IPS DF 6.9 (cell line): ENCODE measurements around the gene B9D1.

Experiments used
- DNase-seq: peaks from one replicate; pipeline ENCODE4 v3.0.0-alpha.2; 2013; ENCODE audit warnings: low read depth, low spot score
- H3K27ac ChIP-seq: one replicate; pipeline ENCODE4 v1.5.1; 2013; ENCODE audit warnings: low read length, control low read depth
- H3K27me3 ChIP-seq: 2 replicates; pipeline ENCODE4 v1.6.1; 2013; ENCODE audit warnings: mild to moderate bottlenecking, low read length; ENCODE audit not compliant: control insufficient read depth, insufficient read depth
- H3K36me3 ChIP-seq: 2 replicates; pipeline ENCODE4 v1.6.1; 2013; ENCODE audit warnings: low read length; ENCODE audit not compliant: control insufficient read depth, insufficient read depth
- H3K4me1 ChIP-seq: 2 replicates; pipeline ENCODE4 v1.6.1; 2013; ENCODE audit warnings: low read length; ENCODE audit not compliant: control insufficient read depth, insufficient read depth
- H3K4me3 ChIP-seq: 2 replicates; pipeline ENCODE4 v1.5.1; 2013; ENCODE audit warnings: mild to moderate bottlenecking, low read length
- H3K9me3 ChIP-seq: 2 replicates; pipeline ENCODE4 v1.6.1; 2013; ENCODE audit warnings: low read length, inconsistent platforms; ENCODE audit not compliant: control insufficient read depth, insufficient read depth
- WGBS: extraction: QIAGEN DNeasy Blood & Tissue Kit; methylation state at CpG from one replicate; pipeline ENCODE4 v1.1.7; 2013; ENCODE audit warnings: mixed read lengths, missing lambda C conversion rate; ENCODE audit not compliant: insufficient read length, insufficient coverage; 5-methylcytosine and 5-hydroxymethylcytosine counted together

B9D1 gene

DNA sequence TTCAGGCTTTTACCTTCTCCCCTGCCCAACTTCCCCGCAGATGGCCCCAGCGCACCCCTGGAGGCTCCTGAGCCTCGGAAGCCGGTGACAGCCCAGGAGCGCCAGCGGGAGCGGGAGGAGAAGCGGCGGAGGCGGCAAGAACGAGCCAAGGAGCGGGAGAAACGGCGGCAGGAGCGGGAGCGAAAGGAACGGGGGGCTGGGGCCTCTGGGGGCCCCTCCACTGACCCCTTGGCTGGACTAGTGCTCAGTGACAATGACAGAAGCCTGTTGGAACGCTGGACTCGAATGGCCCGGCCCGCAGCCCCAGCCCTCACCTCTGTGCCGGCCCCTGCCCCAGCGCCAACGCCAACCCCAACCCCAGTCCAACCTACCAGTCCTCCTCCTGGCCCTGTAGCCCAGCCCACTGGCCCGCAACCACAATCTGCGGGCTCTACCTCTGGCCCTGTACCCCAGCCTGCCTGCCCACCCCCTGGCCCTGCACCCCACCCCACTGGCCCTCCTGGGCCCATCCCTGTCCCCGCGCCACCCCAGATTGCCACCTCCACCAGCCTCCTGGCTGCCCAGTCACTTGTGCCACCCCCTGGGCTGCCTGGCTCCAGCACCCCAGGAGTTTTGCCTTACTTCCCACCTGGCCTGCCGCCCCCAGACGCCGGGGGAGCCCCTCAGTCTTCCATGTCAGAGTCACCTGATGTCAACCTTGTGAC, 19.4 kb upstream of the B9D1 start:
- Histone ChIP-seq H3K27me3 (no peaks in the 10 kb centered on the region), H3K4me3 (no peak overlapping the region), H3K4me1 (peaks cover 5% of the 10 kb centered on the region; the same call in 1 of the 2 replicates), H3K27ac (no peak overlapping the region), H3K36me3 (peaks cover 49% of the 10 kb centered on the region), H3K9me3 (no peaks in the 10 kb centered on the region)
- WGBS: no CpG with 5 or more reads among the region's 31 CpGs
- no peak for DNase-seq

DNA sequence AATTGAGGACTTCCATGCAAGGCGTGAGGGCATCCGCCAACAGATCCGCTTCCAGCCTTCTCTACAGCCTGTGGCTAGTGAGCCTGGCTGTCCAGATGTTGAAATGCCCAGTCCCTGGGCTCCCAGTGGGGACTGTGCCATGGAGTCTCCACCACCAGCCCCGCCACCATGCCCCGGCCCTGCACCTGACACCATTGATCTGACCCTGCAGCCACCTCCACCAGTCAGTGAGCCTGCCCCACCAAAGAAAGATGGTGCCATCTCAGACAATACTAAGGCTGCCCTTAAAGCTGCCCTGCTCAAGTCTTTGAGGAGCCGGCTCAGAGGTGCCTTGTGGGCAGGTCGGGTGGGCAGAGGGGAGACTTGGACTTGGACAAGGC, 18.8 kb upstream of the B9D1 start:
- H3K27me3 ChIP-seq: no peaks in the 10 kb centered on the region
- peaks cover 49% of the 10 kb centered on the region for H3K36me3 ChIP-seq
- WGBS: no CpG with 5 or more reads among the region's 7 CpGs
- no peak overlapping the region for H3K27ac ChIP-seq
- H3K9me3 ChIP-seq: no peaks in the 10 kb centered on the region
- DNase-seq: no peak
- no peak overlapping the region for H3K4me3 ChIP-seq
- peaks cover 3% of the 10 kb centered on the region; the same call in 1 of the 2 replicates for H3K4me1 ChIP-seq

DNA sequence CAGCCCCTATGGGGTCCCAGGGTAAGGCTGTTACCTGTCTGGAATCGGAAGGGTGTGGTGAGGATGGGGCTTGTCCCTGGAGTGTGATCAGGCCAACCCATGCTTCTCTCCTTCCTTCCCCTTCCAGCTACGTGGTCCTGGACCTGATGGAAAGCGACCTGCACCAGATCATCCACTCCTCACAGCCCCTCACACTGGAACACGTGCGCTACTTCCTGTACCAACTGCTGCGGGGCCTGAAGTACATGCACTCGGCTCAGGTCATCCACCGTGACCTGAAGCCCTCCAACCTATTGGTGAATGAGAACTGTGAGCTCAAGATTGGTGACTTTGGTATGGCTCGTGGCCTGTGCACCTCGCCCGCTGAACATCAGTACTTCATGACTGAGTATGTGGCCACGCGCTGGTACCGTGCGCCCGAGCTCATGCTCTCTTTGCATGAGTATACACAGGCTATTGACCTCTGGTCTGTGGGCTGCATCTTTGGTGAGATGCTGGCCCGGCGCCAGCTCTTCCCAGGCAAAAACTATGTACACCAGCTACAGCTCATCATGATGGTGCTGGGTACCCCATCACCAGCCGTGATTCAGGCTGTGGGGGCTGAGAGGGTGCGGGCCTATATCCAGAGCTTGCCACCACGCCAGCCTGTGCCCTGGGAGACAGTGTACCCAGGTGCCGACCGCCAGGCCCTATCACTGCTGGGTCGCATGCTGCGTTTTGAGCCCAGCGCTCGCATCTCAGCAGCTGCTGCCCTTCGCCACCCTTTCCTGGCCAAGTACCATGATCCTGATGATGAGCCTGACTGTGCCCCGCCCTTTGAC, 18.2 kb upstream of the B9D1 start:
- no CpG with 5 or more reads among the region's 29 CpGs for WGBS
- Histone ChIP-seq H3K4me3 (no peak overlapping the region), H3K27ac (no peak overlapping the region), H3K27me3 (no peaks in the 10 kb centered on the region), H3K36me3 (peaks cover 49% of the 10 kb centered on the region), H3K4me1 (peaks cover 2% of the 10 kb centered on the region; the same call in 1 of the 2 replicates), H3K9me3 (no peaks in the 10 kb centered on the region)
- no peak for DNase-seq

DNA sequence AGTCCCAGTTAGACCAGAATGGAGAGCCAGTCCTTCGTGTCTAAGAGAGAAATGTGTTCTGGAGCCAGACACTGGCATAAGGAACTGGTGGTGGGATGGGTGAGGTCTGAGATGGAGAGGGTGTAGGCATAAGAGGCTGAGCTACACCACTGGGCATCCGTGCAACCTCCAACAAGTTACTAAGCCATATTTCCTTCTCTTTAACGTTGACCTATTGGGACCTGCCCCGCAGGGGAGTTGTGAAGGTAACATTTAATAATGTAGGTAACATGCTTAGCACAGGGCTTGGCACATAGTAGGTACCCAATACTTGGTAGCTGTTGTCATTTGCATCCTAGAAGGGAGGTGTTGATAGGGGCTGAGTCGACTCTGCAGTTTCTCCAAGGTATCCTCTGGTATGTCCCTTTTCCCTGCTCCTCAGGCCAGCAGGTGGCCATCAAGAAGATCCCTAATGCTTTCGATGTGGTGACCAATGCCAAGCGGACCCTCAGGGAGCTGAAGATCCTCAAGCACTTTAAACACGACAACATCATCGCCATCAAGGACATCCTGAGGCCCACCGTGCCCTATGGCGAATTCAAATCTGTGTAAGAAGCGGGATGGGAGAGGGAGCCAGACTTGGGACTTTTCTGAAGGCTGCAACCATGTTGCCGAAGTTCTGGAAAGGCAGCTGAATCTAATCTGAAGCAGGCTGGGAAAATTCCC, 17.0 kb upstream of the B9D1 start:
- H3K4me3 ChIP-seq: peak overlapping the region; percentile 74; the same call in 1 of the 2 replicates
- H3K27ac ChIP-seq: no peak overlapping the region
- WGBS: no CpG with 5 or more reads among the region's 13 CpGs
- H3K9me3 ChIP-seq: no peaks in the 10 kb centered on the region
- H3K4me1 ChIP-seq: peaks cover 2% of the 10 kb centered on the region; the same call in 1 of the 2 replicates
- no peak for DNase-seq
- H3K27me3 ChIP-seq: no peaks in the 10 kb centered on the region
- peaks cover 44% of the 10 kb centered on the region for H3K36me3 ChIP-seq

DNA sequence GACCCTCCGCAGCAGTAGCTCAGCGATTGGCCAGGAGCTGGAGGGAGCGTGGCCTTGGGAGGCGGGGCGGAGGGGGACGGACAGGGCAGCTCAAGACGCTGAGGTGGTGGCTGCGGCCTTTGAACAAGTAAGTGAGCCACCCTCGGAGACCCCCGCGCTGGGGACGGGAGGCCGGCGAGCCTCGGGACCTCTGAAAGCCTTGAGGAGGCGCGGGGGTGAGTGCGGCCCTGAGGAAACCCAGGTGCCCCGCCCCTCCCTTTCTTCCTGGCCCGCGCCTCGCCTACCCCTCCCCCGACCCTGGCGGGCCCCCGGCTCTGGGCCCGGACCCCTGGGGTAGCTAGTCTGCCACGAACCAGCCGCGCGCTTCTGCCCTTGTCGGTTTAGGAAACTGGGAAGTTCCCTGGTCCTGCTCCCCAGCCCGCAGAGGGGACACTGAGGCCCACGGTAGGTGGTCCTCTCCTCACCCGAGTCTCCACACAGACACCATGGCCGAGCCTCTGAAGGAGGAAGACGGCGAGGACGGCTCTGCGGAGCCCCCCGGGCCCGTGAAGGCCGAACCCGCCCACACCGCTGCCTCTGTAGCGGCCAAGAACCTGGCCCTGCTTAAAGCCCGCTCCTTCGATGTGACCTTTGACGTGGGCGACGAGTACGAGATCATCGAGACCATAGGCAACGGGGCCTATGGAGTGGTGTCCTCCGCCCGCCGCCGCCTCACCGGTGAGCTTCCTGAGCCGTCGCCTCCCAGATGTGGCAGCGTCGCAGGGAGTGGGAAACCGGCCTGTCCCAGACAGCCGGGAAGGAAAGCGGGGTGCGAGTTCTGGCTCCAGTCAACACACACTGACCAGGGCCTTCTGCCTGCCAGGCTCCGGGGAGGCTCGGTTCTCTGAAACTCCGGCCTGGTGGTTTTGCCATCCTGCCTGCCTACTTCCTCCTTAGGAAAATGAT, 16.2 kb upstream of the B9D1 start, which contains the start of gene MAPK7:
Gene MAPK7 (plus strand): TSS at position 83 of the 945 bp plus-strand sequence. CDS start 403 bp downstream, at position 486.
- H3K4me3 ChIP-seq: peak within 1 kb of the TSS; percentile 74
- H3K9me3 ChIP-seq: no peaks in the 10 kb centered on the region
- DNase-seq: no peak
- WGBS: no CpG with 5 or more reads among the region's 69 CpGs
- H3K27me3 ChIP-seq: no peaks in the 10 kb centered on the region
- no peak within 1 kb of the TSS for H3K27ac ChIP-seq
- peaks cover 39% of the 10 kb centered on the region for H3K36me3 ChIP-seq
- peaks cover 2% of the 10 kb centered on the region; the same call in 1 of the 2 replicates for H3K4me1 ChIP-seq

DNA sequence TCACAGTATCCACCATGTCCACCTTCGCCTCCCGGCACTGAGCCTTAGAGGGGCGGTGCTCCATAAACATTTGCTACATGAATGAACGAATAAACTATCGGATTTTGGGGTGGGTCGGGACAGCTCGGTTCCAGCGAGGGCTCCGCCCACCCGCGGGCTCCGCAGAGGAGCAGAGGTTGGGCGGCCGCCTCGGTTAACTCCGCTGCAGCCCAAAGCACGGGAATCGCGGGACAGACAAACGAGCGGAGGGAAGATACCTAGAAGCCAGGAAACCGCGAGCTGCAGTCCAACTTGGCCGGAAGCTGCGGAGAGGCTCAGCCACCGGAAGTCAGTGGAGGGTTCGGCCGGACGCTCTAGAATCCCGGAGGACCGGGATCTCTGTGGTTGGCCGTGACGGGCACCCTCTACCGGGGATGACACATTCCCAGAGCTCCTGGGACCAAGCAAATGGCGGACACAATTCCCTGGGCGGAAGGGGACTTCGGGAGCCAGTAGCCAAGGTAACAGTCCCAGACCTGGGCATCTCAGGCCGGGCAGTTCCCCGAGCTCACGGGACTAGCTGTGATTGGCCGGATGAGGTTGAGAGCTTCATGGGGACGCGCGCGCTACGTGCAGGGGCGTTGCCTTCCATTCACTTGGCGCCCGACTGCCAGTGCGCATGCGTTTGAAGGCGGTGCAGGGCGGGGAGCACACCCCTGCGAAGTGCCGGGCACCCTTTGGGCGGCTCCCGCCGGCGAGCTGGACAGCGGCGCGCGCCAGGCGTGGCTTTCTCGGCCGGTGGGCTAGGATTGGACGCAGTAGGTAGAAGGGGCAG, 15.3 kb upstream of the B9D1 start:
- Histone ChIP-seq H3K27me3 (no peaks in the 10 kb centered on the region), H3K4me1 (peaks cover 4% of the 10 kb centered on the region), H3K36me3 (peaks cover 33% of the 10 kb centered on the region), H3K4me3 (peak overlapping the region; percentile 74), H3K9me3 (no peaks in the 10 kb centered on the region), H3K27ac (no peak overlapping the region)
- DNase-seq: peak; percentile 96
- no CpG with 5 or more reads among the region's 67 CpGs for WGBS

DNA sequence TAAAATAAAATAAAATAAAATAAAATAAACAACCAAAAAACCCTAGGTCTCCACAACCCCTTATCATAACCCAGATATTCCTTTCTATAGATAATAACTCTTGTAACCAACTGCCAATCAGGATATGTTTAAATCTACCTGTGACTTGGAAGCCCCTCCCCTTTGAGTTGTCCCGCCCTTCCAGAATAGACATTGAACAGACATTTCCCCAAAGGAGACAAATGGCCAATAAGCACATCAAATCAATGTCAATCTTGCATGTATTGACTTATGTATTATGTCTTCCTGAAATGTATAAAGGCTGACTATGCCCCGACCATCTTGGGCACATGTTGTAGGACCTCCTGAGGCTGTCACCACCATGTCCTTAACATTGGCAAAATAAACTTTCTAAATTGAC, 14.3 kb upstream of the B9D1 start:
- DNase-seq: no peak
- no peak overlapping the region for H3K27ac ChIP-seq
- no peaks in the 10 kb centered on the region for H3K27me3 ChIP-seq
- peaks cover 23% of the 10 kb centered on the region for H3K36me3 ChIP-seq
- H3K9me3 ChIP-seq: no peaks in the 10 kb centered on the region
- H3K4me3 ChIP-seq: peak overlapping the region; percentile 61; the same call in 1 of the 2 replicates
- no CpG with 5 or more reads among the region's 2 CpGs for WGBS
- peaks cover 4% of the 10 kb centered on the region for H3K4me1 ChIP-seq

DNA sequence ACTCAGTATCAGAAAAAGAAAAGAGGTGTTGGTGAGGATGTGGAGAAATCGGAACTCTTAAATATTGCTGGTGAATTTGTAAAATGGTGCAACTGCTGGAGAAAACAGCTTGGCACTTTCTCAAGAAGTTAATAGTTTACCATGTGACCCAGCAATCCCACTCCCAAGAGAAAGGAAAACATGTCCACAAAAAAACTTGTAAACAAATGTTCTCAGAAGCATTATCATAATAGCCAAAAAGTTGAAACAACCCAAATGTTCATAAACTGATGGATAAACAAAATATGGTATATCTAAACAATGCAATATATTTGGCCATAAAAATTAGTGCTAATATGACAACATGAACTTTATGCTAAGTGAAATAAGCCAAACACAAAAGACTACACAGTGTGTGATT, 13.2 kb upstream of the B9D1 start:
- no peaks in the 10 kb centered on the region for H3K9me3 ChIP-seq

DNA sequence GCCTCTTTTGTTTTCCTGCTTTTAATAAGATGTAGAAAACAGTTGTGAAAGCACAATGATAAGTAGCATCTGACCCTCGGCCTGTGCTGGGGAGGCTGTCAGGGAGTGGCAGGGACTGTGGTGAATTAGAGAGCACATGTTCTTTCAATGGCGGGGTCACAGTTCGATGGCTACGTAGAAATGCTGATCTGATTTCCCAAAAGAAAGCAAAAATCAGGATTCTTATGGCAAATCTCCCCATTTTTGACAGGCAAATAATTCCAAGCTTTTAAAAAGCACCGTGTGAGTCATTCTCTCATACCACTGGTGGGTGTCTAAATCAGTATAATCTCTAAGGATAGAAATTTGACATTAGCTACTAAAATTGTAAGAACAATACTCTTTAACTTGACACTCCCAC, 11.6 kb upstream of the B9D1 start:
- Histone ChIP-seq H3K27ac (no peak overlapping the region), H3K4me1 (peaks cover 3% of the 10 kb centered on the region), H3K4me3 (no peak overlapping the region), H3K27me3 (no peaks in the 10 kb centered on the region), H3K9me3 (no peaks in the 10 kb centered on the region), H3K36me3 (no peaks in the 10 kb centered on the region)
- WGBS: no CpG with 5 or more reads among the region's 5 CpGs
- DNase-seq: no peak

More for the DNA sequence above, 13.2 kb upstream of the B9D1 start:
- H3K4me1 ChIP-seq: peaks cover 4% of the 10 kb centered on the region
- no peak for DNase-seq
- H3K27me3 ChIP-seq: no peaks in the 10 kb centered on the region
- H3K4me3 ChIP-seq: no peak overlapping the region
- no CpG with 5 or more reads among the region's 1 CpG for WGBS
- H3K27ac ChIP-seq: no peak overlapping the region
- H3K36me3 ChIP-seq: peaks cover 12% of the 10 kb centered on the region
